Pancreas (tissue), 10 donors: ENCODE measurements around the gene ISOC2. TPM values are rescaled to one million over a fixed set of nuclear protein-coding genes. Genes with fewer than 3 reads are reported as not detected.

ENCODE experiments used
- ATAC-seq, 4 donors: fragments of 200-7000 bp; cut with Tn5 transposase; one replicate each; pipeline versions ENCODE4 v1.8.0 to v1.9.1; 2020; ENCODE audit warnings: mild to moderate bottlenecking in 4 of 4, moderate library complexity in 4 of 4
- DNase-seq, 6 donors: peaks; one replicate each; pipeline ENCODE4 v3.0.0-alpha.2; 2020
- FAIRE-seq: peaks from 2 replicates; lab custom pipeline; 2012; peaks lifted over from hg19 to GRCh38; lab: Jason Lieb, UNC
- H3K27ac ChIP-seq, 4 donors: fragments of 200-600 bp; sonication (generic); 1 replicate in 3 of 4; 2 replicates in 1 of 4; pipeline versions ENCODE4 v1.5.0 to v1.8.0; 2020
- H3K27me3 ChIP-seq, 4 donors: fragments of 200-600 bp; one replicate each; pipeline ENCODE4 v1.8.0; 2021
- H3K36me3 ChIP-seq, 3 donors: fragments of 200-600 bp; sonication (generic) in 1 of 3; one replicate each; pipeline versions ENCODE4 v1.5.0 to v1.8.0; 2020 to 2021
- H3K4me1 ChIP-seq, 3 donors: fragments of 200-600 bp; one replicate each; pipeline ENCODE4 v1.8.0; 2021
- H3K4me3 ChIP-seq, 4 donors: fragments of 200-600 bp; sonication (generic) in 2 of 4; one replicate each; pipeline versions ENCODE4 v1.5.0 to v1.8.0; 2020 to 2021
- H3K9me3 ChIP-seq, 4 donors: fragments of 200-600 bp; one replicate each; pipeline ENCODE4 v1.8.0; 2021
- WGBS, 2 donors: extraction: QIAGEN DNeasy Blood & Tissue Kit; methylation state at CpG; one replicate each; pipeline ENCODE4 v1.1.7; 2013; 5-methylcytosine and 5-hydroxymethylcytosine counted together
- intact Hi-C, 3 donors: fragments of 100-400 bp; cut with DNase I; formaldehyde crosslinking; loops; one replicate each; pipeline versions ENCODE4 v1.11.1 to v1.14.2; 2022
- polyA plus RNA-seq, 2 donors: library from polyadenylated mRNA; stranded (reverse); fragments of 200-250 nt; gene quantifications; one replicate each; pipeline ENCODE4 v1.2.3, GENCODE V29; 2013
- total RNA-seq, 6 donors: library from RNA; stranded (reverse); fragmentation: NEBNext Ultra II Directional in 4 of 6; extraction: Animal tissue kit (Norgen Biotek cat#: 25700) in 4 of 6; gene quantifications; one replicate each; pipeline versions ENCODE4 v1.2.1 to v1.2.4, GENCODE V29; 2021 to 2023
- TF ChIP-seq, protein P1 (sequence below), 4 donors: fragments of 200-600 bp; sonication (generic) in 3 of 4; IDR thresholded peaks; one replicate each; pipeline versions ENCODE4 v1.5.0 to v1.8.0; 2021; ENCODE audit warnings: antibody characterized with exemption in 4 of 4
- donor health status: healthy with polysubstance abuse.
- donor health status: DM: no; HTN: no; CAD: no; lungs with moderate emphysema.
- donor health status: DM: no; HTN: no; CAD: no.
- donor health status: control.
- donor health status: control.
- donor health status: Bipolar disorder and iron deficiency.
- donor health status: DM: yes; HTN: yes; CAD: no.
- donor health status: DM: no; HTN: no; CAD: no.
- donor health status: DM: no; HTN: no; CAD: no.
- donor health status: DM: yes; HTN: yes; CAD: no.

Gene ISOC2
- total and polyA plus RNA-seq, 8 donors: 13.0 to 43.9 (median 21.8) TPM

DNA sequence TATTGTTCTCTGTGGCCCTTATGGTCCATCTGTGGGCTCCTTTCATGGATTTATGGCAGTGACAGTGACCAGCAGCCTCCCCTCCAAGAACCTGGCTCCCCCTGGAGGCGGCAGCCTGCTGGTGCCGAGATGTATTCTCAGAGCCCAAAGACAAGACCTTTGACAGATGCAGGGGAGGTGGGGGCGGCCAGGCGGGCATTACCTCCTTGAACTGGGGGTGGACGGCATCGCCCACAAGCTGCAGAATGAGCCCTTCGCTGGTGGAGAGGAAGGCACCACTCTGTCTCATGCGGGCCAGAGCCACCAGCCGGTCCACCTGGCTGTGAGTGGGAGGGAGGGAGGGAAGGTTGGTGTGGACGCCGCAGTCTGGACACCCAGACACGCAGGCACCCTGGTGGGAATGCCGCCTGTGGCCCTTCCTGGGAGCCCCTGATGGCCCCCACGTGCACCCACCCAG, 6.6 kb downstream of the ISOC2 start:
- H3K4me3 ChIP-seq: no peak overlapping the region
- H3K4me1 ChIP-seq: peaks cover 0 to 4% (median 0%) of the 10 kb centered on the region in 3 donors
- DNase-seq: peak in 1 of 6 donors; percentile 69
- H3K9me3 ChIP-seq: no peaks in the 10 kb centered on the region
- FAIRE-seq: no peak
- H3K27me3 ChIP-seq: peaks cover 0 to 3% (median 0%) of the 10 kb centered on the region in 4 donors
- H3K36me3 ChIP-seq: no peaks in the 10 kb centered on the region
- WGBS, 2 donors: 77 to 87% methylated on average over 11 to 14 of the region's 14 CpGs
- ATAC-seq: peak in 2 of 4 donors; percentile 29 to 35
- intact Hi-C loops: no loop called here
- TF ChIP-seq, protein P1, sequence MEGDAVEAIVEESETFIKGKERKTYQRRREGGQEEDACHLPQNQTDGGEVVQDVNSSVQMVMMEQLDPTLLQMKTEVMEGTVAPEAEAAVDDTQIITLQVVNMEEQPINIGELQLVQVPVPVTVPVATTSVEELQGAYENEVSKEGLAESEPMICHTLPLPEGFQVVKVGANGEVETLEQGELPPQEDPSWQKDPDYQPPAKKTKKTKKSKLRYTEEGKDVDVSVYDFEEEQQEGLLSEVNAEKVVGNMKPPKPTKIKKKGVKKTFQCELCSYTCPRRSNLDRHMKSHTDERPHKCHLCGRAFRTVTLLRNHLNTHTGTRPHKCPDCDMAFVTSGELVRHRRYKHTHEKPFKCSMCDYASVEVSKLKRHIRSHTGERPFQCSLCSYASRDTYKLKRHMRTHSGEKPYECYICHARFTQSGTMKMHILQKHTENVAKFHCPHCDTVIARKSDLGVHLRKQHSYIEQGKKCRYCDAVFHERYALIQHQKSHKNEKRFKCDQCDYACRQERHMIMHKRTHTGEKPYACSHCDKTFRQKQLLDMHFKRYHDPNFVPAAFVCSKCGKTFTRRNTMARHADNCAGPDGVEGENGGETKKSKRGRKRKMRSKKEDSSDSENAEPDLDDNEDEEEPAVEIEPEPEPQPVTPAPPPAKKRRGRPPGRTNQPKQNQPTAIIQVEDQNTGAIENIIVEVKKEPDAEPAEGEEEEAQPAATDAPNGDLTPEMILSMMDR (IDR thresholded peaks at IDR 0.05): no peak
- H3K27ac ChIP-seq: no peak overlapping the region

- intact Hi-C loops: no loop called here
- Histone ChIP-seq H3K4me3 (no peak overlapping the region), H3K27ac (no peak overlapping the region), H3K4me1 (peaks cover 0 to 4% (median 0%) of the 10 kb centered on the region in 3 donors), H3K27me3 (peaks cover 0 to 3% (median 0%) of the 10 kb centered on the region in 4 donors), H3K9me3 (no peaks in the 10 kb centered on the region), H3K36me3 (no peaks in the 10 kb centered on the region)
- WGBS, 2 donors: 89 to 91% methylated on average over 12 of the region's 12 CpGs
- DNase-seq (peak in 1 of 6 donors; percentile 43), ATAC-seq (no peak), FAIRE-seq (no peak)
- TF ChIP-seq, protein P1 (IDR thresholded peaks at IDR 0.05): no peak
These were observed 7.8 kb downstream of the ISOC2 start for GRCh38 chr19:55453511-55454260.

DNA sequence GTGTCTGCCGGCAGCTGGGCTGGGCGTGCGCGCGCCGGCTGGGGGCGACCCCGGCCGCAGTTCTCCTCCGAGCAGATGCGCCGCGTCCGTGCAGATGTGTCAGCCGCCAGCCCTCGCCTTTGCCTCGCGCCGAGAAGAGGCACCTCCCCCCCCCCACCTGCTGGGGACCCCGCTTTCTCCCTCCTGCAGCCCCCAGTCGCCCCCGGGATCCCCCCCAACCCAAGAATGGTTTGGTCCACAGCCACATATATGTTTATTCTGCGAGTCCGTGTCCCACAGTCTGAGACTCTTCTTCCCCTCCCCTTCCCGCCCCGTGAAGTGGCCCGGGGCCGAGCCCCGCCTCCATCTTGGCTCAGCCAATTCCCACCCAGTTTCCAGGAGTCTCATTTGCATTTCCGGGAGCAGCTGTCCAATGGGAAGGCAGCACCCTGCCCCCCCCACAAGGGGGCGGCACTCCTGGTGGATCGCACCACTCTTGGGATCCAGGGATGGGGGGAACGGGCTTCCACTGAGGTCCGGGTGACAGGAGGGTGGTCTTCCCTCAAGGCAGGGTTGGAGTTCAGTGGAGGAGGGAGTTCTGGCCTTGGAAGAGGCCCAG, 8.6 kb downstream of the ISOC2 start:
- Histone ChIP-seq H3K27me3 (peaks cover 0 to 3% (median 0%) of the 10 kb centered on the region in 4 donors), H3K4me1 (peaks cover 0 to 4% (median 0%) of the 10 kb centered on the region in 3 donors), H3K27ac (no peak overlapping the region), H3K4me3 (no peak overlapping the region), H3K36me3 (no peaks in the 10 kb centered on the region), H3K9me3 (no peaks in the 10 kb centered on the region)
- ATAC-seq (peak; percentile 39 to 81 (median 76)), FAIRE-seq (no peak), DNase-seq (peak in 4 of 6 donors; percentile 47 to 68 (median 61))
- intact Hi-C loops: no loop called here
- WGBS, 2 donors: 37 to 38% methylated on average over 30 to 34 of the region's 34 CpGs
- TF ChIP-seq, protein P1 (IDR thresholded peaks at IDR 0.05): no peak

GRCh38 chr19:55451965-55452748, 9.3 kb downstream of the ISOC2 start:
- Histone ChIP-seq H3K27ac (no peak overlapping the region), H3K27me3 (peaks cover 0 to 3% (median 0%) of the 10 kb centered on the region in 4 donors), H3K36me3 (no peaks in the 10 kb centered on the region), H3K4me1 (peaks cover 0 to 4% (median 0%) of the 10 kb centered on the region in 3 donors), H3K9me3 (no peaks in the 10 kb centered on the region), H3K4me3 (peak overlapping the region in 1 of 4 donors; percentile 7)
- FAIRE-seq (no peak), DNase-seq (peak in 1 of 6 donors; percentile 77), ATAC-seq (peak in 1 of 4 donors; percentile 5)
- WGBS, 2 donors: 5 to 6% methylated on average over 47 to 57 of the region's 57 CpGs
- intact Hi-C loops: no loop called here
- TF ChIP-seq, protein P1 (IDR thresholded peaks at IDR 0.05): no peak
